ENCODE measurements around the gene CRYBB3. TPM values are rescaled to one million over a fixed set of nuclear protein-coding genes. Genes with fewer than 3 reads are reported as not detected.
A peak's percentile ranks its signal among the peaks of the same experiment; 100 is the strongest.

CRYBB3 gene
- polyA plus RNA-seq (2012; ENCODE audit: low read depth, missing spikeins): not detected

DNA sequence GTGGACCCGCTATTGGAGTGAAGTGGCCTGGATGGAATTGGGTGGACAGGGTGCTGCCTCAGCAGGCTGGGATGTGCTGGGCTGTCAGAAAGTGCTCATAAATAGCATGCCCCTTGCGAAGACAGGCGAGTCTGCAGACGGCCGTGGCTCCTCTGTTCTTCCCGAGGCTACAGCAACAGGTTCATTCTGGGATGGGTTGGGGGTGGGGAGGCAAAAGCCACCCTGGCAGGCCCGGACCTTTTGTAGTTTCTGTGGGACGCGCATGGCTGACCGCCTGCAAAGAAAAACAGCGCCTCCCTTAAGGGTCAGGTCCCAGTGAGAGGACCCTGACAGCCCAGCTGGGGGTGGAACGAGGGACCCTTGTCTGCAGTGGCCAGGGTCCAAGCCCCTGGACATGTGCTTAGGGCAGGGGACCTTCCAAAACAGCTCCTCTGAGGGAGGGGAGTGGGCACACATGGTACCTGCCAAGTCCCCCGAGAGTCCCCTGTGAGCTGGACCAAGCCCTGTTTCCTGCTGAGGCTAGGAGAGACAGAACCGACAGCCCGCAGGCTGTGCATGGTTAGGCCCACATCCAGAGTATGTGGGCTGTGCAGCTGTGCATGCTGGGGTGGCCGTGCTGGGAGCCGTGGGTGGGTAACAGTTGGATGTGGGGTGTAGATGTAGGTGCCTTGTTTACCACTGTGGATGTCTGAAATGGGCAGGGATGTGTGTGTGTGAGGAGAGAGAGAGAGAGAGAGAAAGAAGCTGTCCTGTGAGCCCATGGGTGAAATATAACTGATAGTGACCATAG lies at the start of gene CRYBB3:
TSS of gene CRYBB3 (plus strand) at position 128 of the 790 bp plus-strand sequence. CDS start 1,539 bp downstream, outside the sequence.
- TF ChIP-seq TAF1 (IDR thresholded peaks at IDR 0.05; ENCODE audit: low read depth, low read length): no peak
- TF ChIP-seq PAX5 (IDR thresholded peaks at IDR 0.05; ENCODE audit: insufficient read depth, low read length, severe bottlenecking): no peak
- TF ChIP-seq POLR2A (IDR thresholded peaks at IDR 0.05; ENCODE audit: low read depth, low read length): no peak
- no peak for TF ChIP-seq POU2F2 (IDR thresholded peaks at IDR 0.05; ENCODE audit: low read depth, low read length)
- no peak for TF ChIP-seq POLR2AphosphoS5 (IDR thresholded peaks at IDR 0.05; ENCODE audit: low read depth, low read length)
- TF ChIP-seq SPI1 (IDR thresholded peaks at IDR 0.05; ENCODE audit: low read depth, low read length): no peak
- no peak for FAIRE-seq
- DNase-seq (ENCODE audit: insufficient read length, low spot score): no peak

DNA sequence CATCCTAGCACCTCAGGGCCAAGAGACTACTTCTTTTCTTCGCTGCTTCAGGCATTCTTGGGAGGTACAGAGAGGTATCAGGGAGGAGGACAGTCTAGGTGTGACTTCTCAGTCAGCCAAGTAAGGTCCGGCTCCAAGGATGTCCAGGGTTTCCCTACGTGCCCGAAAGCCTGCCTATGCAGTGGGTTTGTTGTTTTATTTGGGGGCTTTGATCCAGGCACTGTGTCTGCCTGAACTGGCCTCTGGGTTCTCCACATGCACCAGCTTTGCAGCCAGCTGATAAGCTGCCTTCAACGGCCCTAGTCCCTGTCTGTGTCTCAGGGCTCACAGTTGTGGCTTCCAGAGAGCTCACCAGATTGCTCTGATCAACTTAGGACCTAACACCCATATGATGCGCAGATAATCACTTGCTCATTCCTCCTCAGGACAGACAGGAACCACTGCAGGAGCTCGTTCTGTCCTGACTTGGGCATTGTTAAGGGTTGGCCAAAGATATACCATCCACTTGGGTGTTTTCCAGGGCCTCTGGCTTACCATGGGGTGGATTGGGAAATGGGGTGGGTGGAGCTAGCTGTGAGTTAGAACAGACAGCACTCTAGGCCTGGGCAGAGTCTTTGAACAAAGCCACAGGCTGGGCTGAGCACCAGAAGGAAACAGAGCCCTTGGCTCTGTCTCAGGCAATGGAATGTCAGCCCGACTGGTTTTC lies 45.5 kb upstream of the CRYBB3 start:
- TF ChIP-seq POU2F2 (IDR thresholded peaks at IDR 0.05; ENCODE audit: low read depth, low read length) (no peak), PAX5 (IDR thresholded peaks at IDR 0.05; ENCODE audit: insufficient read depth, low read length, severe bottlenecking) (no peak), POLR2A (IDR thresholded peaks at IDR 0.05; ENCODE audit: low read depth, low read length) (no peak), POLR2AphosphoS5 (IDR thresholded peaks at IDR 0.05; ENCODE audit: low read depth, low read length) (no peak), SPI1 (IDR thresholded peaks at IDR 0.05; ENCODE audit: low read depth, low read length) (no peak), TAF1 (IDR thresholded peaks at IDR 0.05; ENCODE audit: low read depth, low read length) (no peak)
- DNase-seq (ENCODE audit: insufficient read length, low spot score) (no peak), FAIRE-seq (no peak)

GRCh38 chr22:25154667-25154999 lies 45.0 kb upstream of the CRYBB3 start:
- DNase-seq (ENCODE audit: insufficient read length, low spot score) (no peak), FAIRE-seq (no peak)
- no peak for TF ChIP-seq POLR2A (IDR thresholded peaks at IDR 0.05; ENCODE audit: low read depth, low read length)
- TF ChIP-seq SPI1 (IDR thresholded peaks at IDR 0.05; ENCODE audit: low read depth, low read length): no peak

- DNase-seq (ENCODE audit: insufficient read length, low spot score) (no peak), FAIRE-seq (peak; percentile 48)
- no peak for TF ChIP-seq PAX5 (IDR thresholded peaks at IDR 0.05; ENCODE audit: insufficient read depth, low read length, severe bottlenecking)
- no peak for TF ChIP-seq POU2F2 (IDR thresholded peaks at IDR 0.05; ENCODE audit: low read depth, low read length)
- no peak for TF ChIP-seq SPI1 (IDR thresholded peaks at IDR 0.05; ENCODE audit: low read depth, low read length)
- TF ChIP-seq TAF1 (IDR thresholded peaks at IDR 0.05; ENCODE audit: low read depth, low read length): no peak
- no peak for TF ChIP-seq POLR2AphosphoS5 (IDR thresholded peaks at IDR 0.05; ENCODE audit: low read depth, low read length)
- no peak for TF ChIP-seq POLR2A (IDR thresholded peaks at IDR 0.05; ENCODE audit: low read depth, low read length)
Measured at GRCh38 chr22:25156736-25157135, 42.9 kb upstream of the CRYBB3 start.

- TF ChIP-seq TAF1 (IDR thresholded peaks at IDR 0.05; ENCODE audit: low read depth, low read length) (no peak), POU2F2 (IDR thresholded peaks at IDR 0.05; ENCODE audit: low read depth, low read length) (no peak), POLR2A (IDR thresholded peaks at IDR 0.05; ENCODE audit: low read depth, low read length) (no peak), POLR2AphosphoS5 (IDR thresholded peaks at IDR 0.05; ENCODE audit: low read depth, low read length) (no peak), PAX5 (IDR thresholded peaks at IDR 0.05; ENCODE audit: insufficient read depth, low read length, severe bottlenecking) (no peak), SPI1 (IDR thresholded peaks at IDR 0.05; ENCODE audit: low read depth, low read length) (no peak)
- DNase-seq (ENCODE audit: insufficient read length, low spot score): no peak
- no peak for FAIRE-seq
Measured at GRCh38 chr22:25159028-25159427, 40.6 kb upstream of the CRYBB3 start.

DNA sequence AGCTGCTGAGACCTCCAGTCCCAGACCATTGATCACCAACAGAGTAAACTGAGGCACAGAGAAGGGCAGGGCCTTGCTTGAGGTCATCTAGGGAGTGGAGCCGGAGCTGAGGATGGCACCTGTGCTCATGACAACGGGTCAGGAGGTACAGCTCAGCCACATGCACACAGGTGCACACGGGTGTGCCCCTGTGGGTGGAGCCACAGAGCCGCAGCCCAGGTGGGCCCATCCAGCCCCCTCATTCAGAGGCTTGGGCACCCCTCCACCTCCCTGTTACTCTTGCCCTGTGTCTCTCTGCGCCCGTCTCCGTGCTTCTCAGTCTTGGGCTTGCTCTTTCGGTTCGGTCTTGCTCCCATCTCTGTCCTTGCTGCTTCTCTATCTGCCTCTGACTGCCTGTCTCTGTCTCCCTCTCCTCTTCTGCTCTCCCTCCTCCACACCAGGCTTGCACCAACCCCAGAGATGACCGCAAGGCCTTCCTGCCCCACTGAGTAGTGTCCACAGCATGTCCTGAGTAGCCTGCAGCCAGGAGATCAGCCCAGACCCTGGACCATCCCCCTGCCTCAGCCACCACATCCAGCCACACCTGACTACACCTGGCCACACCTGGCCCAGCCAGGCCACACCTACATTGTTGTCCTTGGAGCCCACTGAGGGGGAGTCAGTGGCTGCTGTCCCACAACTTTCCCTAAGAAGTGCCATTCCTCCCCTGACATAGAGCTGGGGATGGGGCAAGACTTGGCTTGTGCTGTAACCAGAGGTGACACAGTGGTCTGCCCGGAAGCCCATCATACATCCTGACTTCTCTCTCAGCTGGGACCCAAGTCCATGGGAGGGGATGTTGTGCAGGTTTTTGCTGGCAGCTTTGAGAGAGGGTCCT lies 39.3 kb upstream of the CRYBB3 start:
- FAIRE-seq: no peak
- TF ChIP-seq POLR2A (IDR thresholded peaks at IDR 0.05; ENCODE audit: low read depth, low read length) (no peak), POLR2AphosphoS5 (IDR thresholded peaks at IDR 0.05; ENCODE audit: low read depth, low read length) (no peak), SPI1 (IDR thresholded peaks at IDR 0.05; ENCODE audit: low read depth, low read length) (no peak), PAX5 (IDR thresholded peaks at IDR 0.05; ENCODE audit: insufficient read depth, low read length, severe bottlenecking) (no peak), TAF1 (IDR thresholded peaks at IDR 0.05; ENCODE audit: low read depth, low read length) (no peak), POU2F2 (IDR thresholded peaks at IDR 0.05; ENCODE audit: low read depth, low read length) (no peak)
- no peak for DNase-seq (ENCODE audit: insufficient read length, low spot score)

DNA sequence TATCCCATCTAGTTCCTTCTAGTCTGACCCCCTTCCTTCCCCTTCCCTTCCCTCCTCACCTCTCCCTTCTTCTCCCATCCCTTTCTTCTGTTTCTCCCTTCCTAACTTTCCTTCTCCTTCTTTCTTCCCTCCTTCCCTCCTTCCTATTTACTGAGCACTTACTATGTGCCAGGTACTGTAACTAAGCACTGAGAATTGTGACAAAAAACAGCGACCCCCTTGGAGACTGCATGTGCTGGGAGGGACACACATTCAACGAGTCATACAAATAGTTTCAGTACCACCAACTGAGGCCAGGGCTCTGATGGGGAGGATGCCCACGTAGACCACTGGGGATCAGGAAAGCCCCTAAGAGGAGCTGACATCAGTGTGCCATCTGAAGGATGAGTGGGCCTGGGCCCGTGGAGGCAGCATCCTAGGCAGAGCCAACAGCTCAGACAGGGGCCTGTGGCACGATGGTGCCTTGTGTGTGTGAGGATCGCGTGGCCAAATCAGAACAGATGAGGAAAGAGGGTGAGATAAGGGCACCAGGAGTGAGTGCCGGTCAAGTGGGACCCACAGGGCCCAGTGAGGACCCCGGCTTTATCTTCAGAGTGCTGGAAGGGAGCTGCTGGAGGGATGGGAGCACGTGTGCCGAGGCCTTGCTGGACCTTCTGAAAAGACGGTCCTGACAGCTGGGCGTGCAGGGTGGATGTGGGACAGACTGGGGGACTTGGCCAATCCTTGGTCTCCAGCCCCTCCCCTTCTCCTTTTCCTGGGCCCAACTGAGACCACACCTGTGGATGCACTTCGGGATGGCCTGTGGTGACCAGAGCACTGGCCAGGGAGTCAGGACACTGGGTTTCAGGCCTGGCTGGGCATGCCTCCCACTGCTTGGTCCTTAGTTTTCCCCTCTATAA lies 38.4 kb upstream of the CRYBB3 start:
- FAIRE-seq: no peak
- DNase-seq (ENCODE audit: insufficient read length, low spot score): no peak
- TF ChIP-seq POLR2A (IDR thresholded peaks at IDR 0.05; ENCODE audit: low read depth, low read length) (no peak), TAF1 (IDR thresholded peaks at IDR 0.05; ENCODE audit: low read depth, low read length) (no peak), SPI1 (IDR thresholded peaks at IDR 0.05; ENCODE audit: low read depth, low read length) (no peak), POLR2AphosphoS5 (IDR thresholded peaks at IDR 0.05; ENCODE audit: low read depth, low read length) (no peak), POU2F2 (IDR thresholded peaks at IDR 0.05; ENCODE audit: low read depth, low read length) (no peak), PAX5 (IDR thresholded peaks at IDR 0.05; ENCODE audit: insufficient read depth, low read length, severe bottlenecking) (no peak)

DNA sequence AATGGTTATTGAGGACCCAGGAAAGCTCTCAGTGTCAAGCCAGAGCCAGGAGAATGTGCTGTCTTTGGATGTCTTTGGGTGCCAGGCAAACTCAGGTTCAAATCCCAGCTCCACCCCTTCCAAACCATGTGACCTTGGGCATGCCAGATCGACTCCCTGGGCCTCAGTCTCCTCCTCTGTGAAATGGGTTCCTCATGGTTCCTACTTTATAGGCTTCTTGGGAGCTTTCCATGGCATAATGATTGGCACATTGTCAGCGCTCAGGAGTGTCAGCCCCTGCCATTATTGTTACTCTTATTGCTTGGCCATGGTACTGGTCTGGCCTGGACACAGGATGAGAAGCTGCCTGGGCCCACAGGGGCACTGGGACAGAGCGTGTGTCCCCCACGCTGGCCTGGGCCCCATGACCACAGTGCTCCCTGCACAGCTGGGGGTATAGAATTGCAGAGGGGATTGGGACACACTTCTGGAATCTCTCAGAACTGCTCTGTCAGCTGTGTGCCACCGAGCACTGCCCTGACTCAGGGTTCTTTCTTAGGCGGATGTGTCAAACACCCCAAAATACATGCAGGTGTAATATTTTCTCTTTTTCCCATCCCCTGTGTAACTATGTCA lies 37.6 kb upstream of the CRYBB3 start:
- no peak for FAIRE-seq
- DNase-seq (ENCODE audit: insufficient read length, low spot score): no peak

More for the DNA sequence above, 37.6 kb upstream of the CRYBB3 start:
- no peak for TF ChIP-seq POLR2AphosphoS5 (IDR thresholded peaks at IDR 0.05; ENCODE audit: low read depth, low read length)
- TF ChIP-seq POU2F2 (IDR thresholded peaks at IDR 0.05; ENCODE audit: low read depth, low read length): no peak
- no peak for TF ChIP-seq TAF1 (IDR thresholded peaks at IDR 0.05; ENCODE audit: low read depth, low read length)
- no peak for TF ChIP-seq PAX5 (IDR thresholded peaks at IDR 0.05; ENCODE audit: insufficient read depth, low read length, severe bottlenecking)
- TF ChIP-seq POLR2A (IDR thresholded peaks at IDR 0.05; ENCODE audit: low read depth, low read length): no peak
- no peak for TF ChIP-seq SPI1 (IDR thresholded peaks at IDR 0.05; ENCODE audit: low read depth, low read length)
